Mucosa of rectum (tissue), 2 donors: Measurements from ENCODE around the gene ZNF425.
"Not testable (repeated sequence)": the region's sequence is repeated elsewhere in the genome, so short reads cannot be mapped to it uniquely, and the experiment has no call there.

ENCODE experiments used
- H3K27ac ChIP-seq, 2 donors: one replicate each; pipeline ENCODE4 v1.7.0; 2013; ENCODE audit warnings: inconsistent platforms in 2 of 2, low read depth in 2 of 2, low read length in 2 of 2
- H3K27me3 ChIP-seq, 2 donors: one replicate each; pipeline ENCODE4 v1.7.0; 2013; ENCODE audit warnings: low read length in 2 of 2; ENCODE audit not compliant: control insufficient read depth in 2 of 2, insufficient read depth in 2 of 2
- H3K36me3 ChIP-seq, 2 donors: one replicate each; pipeline ENCODE4 v1.7.0; 2013; ENCODE audit warnings: low read length in 2 of 2; ENCODE audit not compliant: control insufficient read depth in 2 of 2, insufficient read depth in 2 of 2
- H3K4me1 ChIP-seq, 2 donors: one replicate each; pipeline ENCODE4 v1.7.0; 2013; ENCODE audit warnings: low read length in 2 of 2, mild to moderate bottlenecking in 1 of 2; ENCODE audit not compliant: control insufficient read depth in 2 of 2, insufficient read depth in 2 of 2
- H3K4me3 ChIP-seq, 2 donors: one replicate each; pipeline ENCODE4 v1.7.0; 2013; ENCODE audit warnings: low read length in 2 of 2
- H3K9ac ChIP-seq, 2 donors: one replicate each; pipeline ENCODE4 v1.7.0; 2013; ENCODE audit warnings: low read length in 2 of 2, low read depth in 1 of 2, mild to moderate bottlenecking in 1 of 2
- H3K9me3 ChIP-seq, 2 donors: one replicate each; pipeline ENCODE4 v1.7.0; 2013; ENCODE audit warnings: low read length in 2 of 2; ENCODE audit not compliant: control insufficient read depth in 2 of 2
- donor health status: healthy.
- donor health status: Normal muscosa, but diverticular disease.

The ZNF425 gene

DNA sequence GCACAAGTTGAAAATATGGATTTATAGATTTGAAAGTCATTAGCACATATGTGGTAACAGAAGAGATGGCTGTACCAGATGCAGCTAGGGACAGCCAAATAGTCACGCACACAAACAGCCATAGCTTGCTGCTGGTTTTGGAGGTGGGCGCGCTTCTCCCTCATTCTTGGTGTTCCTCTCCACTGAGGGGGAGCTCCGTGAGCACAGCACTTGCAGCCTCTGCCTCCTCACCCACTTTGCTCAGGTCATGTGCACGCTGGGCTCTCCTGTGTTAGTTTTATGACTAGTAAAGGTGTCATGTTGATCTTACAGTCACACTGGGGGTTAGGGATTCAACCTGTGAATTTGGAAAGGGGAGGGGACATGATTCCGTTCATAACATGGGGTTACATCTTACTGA lies 27.1 kb downstream of the ZNF425 start:
- no peak overlapping the region for H3K27ac ChIP-seq

DNA sequence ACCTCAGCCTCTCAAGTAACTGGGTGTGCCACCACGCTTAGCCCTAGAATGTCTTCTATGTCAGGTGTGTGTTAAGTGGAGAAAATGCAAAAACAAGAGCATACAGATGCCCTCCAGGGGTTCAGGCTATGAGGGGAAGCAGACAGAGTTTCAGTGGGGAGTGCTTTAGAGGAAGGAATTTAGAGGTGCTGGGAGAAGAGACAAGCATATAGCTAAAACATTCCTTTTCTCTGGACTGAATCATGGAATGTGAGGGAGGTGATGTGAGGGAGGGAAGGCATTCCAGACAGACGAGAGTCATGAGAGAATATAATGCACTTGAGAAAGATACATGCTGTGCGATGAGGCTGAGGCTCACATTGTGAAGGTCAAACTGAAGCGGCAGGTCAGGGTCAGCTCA lies 29.0 kb downstream of the ZNF425 start:
- H3K36me3 ChIP-seq: no peaks in the 10 kb centered on the region
- H3K27me3 ChIP-seq: no peaks in the 10 kb centered on the region
- H3K4me3 ChIP-seq: no peak overlapping the region
- peaks cover 0 to 3% of the 10 kb centered on the region in 2 donors for H3K4me1 ChIP-seq
- no peak overlapping the region for H3K27ac ChIP-seq
- no peaks in the 10 kb centered on the region for H3K9me3 ChIP-seq
- no peak overlapping the region for H3K9ac ChIP-seq

More for the DNA sequence above, 27.1 kb downstream of the ZNF425 start:
- Histone ChIP-seq H3K36me3 (peaks cover 0 to 3% of the 10 kb centered on the region in 2 donors), H3K4me1 (no peaks in the 10 kb centered on the region), H3K9me3 (no peaks in the 10 kb centered on the region), H3K4me3 (no peak overlapping the region), H3K9ac (no peak overlapping the region), H3K27me3 (no peaks in the 10 kb centered on the region)

DNA sequence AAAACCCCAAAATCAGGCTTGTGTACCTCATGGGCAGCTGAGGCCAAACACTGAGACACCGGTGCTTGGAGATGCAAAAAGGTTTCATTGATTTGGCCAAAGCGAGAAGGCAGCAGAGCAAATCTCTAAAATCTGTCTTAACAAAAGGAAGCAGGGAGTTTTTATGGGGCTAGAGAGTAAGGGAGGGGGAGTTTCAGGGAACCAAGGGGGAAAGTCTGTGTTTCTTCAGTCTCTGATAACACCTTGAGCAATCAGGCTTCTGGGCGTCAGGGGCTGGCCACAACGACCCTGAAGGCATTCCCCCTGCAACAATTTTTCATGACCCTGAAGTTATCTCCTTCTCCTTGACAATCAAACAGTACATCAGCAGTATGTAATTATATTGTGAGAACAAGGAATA lies 32.9 kb downstream of the ZNF425 start:
- H3K4me1 ChIP-seq: peaks cover 0 to 6% of the 10 kb centered on the region in 2 donors
- no peaks in the 10 kb centered on the region for H3K27me3 ChIP-seq
- H3K9ac ChIP-seq: no peak overlapping the region
- no peak overlapping the region for H3K27ac ChIP-seq
- H3K4me3 ChIP-seq: no peak overlapping the region
- H3K36me3 ChIP-seq: no peaks in the 10 kb centered on the region
- no peaks in the 10 kb centered on the region for H3K9me3 ChIP-seq

DNA sequence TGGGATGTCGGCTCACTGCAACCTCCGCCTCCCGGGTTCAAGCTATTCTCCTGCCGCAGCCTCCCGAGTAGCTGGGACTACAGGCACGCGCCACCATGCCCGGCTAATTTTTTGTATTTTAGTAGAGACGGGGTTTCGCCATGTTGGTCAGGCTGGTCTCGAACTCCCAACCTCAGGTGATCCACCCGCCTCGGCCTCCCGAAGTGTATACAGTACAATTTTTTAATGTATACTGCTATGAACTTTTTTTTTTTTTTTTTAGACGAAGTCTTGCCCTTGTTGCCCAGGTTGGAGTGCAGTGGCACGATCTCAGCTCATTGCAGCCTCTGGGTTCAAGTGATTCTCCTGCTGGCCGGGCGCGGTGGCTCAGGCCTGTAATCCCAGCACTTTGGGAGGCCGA lies 33.9 kb downstream of the ZNF425 start:
- H3K4me3 ChIP-seq, H3K27me3 ChIP-seq, H3K36me3 ChIP-seq, H3K9me3 ChIP-seq, H3K4me1 ChIP-seq, H3K27ac ChIP-seq, H3K9ac ChIP-seq: not testable (repeated sequence)

DNA sequence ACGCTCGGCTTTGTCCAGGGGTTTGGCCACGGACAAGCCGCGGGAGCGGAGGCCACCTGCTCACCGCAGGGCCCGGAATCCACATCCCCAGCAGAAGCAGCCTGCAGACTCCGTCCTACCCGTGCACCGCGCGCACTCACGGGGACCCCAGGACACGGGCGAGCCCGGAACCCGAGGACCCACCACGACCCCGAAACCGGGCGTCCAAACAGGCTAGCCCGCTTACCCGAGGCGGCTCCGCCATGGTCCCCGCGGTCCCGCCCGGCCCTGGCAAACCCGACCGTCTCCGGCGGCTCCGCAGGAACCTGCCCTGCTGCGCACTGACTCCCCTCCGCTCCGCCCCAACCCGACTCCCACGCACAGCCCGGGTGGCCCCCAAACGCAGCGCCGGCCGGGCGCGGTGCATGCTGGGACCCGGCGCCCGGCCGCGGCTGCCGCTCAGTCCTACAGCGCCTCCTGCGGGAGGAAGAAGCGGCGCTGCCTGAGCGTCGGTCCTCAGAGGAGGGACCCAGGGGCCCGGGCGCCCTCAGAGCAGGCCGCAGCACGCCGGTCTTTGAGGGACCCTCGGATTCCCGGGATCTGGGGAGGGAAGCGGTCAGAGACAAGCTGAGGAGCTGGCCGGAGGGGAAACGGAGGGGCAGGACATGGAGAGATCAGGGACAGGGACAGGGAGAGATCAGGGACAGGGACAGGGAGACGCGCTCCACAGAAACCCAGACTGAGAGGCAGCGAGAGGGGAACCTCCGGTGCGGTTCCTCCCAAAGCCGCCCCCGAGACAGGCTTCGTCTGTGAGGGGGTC lies 35.5 kb downstream of the ZNF425 start, which contains the start of gene ZNF786:
TSS of gene ZNF786 (minus strand) at position 322 of the 799 bp plus-strand sequence. CDS start at position 244, 78 bp downstream.
- Histone ChIP-seq H3K4me3 (peak within 1 kb of the TSS; percentile 93 to 94), H3K4me1 (peaks cover 0 to 6% of the 10 kb centered on the region in 2 donors), H3K9ac (peak within 1 kb of the TSS; percentile 91 to 92), H3K27ac (peak within 1 kb of the TSS; percentile 89 to 98), H3K36me3 (peaks cover 0 to 4% of the 10 kb centered on the region in 2 donors), H3K9me3 (no peaks in the 10 kb centered on the region), H3K27me3 (no peaks in the 10 kb centered on the region)

DNA sequence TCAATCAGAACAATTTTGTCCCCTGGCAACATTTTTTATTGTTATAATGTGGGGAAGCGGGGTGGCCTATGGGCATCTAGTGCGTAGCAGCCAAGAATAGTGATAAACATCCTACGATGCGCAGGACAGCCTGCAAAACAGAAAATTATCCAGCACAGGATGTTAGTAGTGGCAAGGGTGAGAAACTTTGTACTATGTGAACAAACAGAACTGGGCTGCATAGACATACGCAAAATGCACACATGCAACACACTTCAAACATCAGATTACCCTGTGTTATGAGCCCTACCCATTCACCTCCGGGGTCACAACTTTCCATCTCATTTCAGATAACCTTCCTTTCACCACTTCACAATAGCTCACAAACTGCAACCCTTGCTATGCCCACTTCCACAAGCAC lies 38.7 kb downstream of the ZNF425 start:
- Histone ChIP-seq H3K4me3 (no peak overlapping the region), H3K9me3 (no peaks in the 10 kb centered on the region), H3K27ac (no peak overlapping the region), H3K27me3 (no peaks in the 10 kb centered on the region), H3K4me1 (peaks cover 0 to 2% of the 10 kb centered on the region in 2 donors), H3K9ac (no peak overlapping the region), H3K36me3 (peaks cover 0 to 4% of the 10 kb centered on the region in 2 donors)

DNA sequence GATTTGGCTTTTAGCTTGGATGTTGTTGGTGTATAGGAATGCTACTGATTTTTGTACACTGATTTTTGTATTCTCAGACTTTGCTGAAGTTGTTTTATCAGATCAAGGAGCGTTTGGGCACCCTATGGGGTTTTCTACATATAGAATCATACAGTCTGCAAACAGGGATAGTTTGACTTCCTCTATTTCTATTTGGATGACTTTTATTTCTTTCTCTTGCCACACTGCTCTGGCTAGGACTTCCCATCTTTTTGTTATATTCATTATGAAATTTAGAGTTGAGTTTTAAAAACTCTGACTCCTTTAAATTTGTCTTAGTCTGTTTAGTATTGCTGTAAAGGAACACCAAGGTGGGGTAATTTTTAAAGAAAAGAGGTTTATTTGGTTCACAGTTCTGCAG lies 40.3 kb downstream of the ZNF425 start:
- Histone ChIP-seq H3K4me3 (no peak overlapping the region), H3K9ac (no peak overlapping the region), H3K36me3 (peaks cover 0 to 4% of the 10 kb centered on the region in 2 donors), H3K4me1 (no peaks in the 10 kb centered on the region), H3K9me3 (no peaks in the 10 kb centered on the region), H3K27me3 (no peaks in the 10 kb centered on the region), H3K27ac (no peak overlapping the region)

DNA sequence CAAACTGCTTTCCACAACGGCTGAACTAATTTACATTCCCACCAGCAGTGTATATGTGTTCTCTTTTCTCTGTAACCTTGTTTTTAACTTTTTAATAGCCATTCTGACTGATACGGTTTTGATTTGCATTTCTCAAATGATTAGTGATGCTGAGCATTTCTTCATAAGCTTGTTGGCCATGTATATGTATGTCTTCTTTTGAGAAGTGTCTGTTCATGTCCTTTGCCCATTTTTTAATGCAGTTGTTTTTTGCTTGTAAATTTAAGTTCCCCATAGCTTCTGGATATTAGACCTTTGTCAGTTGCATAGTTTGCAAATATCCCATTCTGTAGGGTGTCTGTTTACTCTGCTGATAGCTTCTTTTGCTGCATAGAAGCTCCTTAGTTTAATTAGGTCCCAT lies 41.7 kb downstream of the ZNF425 start:
- Histone ChIP-seq H3K4me3 (no peak overlapping the region), H3K4me1 (no peaks in the 10 kb centered on the region), H3K9ac (no peak overlapping the region), H3K36me3 (peaks cover 0 to 4% of the 10 kb centered on the region in 2 donors), H3K27me3 (no peaks in the 10 kb centered on the region), H3K27ac (no peak overlapping the region), H3K9me3 (no peaks in the 10 kb centered on the region)

DNA sequence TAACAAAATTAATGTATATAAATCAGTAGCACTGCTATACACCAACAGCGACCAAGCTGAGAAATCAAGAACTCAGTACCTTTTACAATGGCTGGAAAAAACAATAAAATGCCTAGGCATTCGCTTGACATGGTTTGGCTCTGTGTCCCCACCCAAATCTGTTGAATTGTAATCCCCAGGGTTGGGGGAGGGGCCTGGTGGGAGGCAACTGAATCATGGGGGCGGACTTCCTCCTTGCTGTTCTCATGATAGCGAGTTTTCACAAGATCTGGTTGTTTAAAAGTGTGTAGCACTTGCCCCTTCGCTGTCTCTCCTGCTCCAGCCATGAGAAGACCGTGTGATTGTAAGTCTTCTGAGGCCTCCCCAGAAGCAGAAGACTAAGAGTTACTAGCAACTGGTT lies 44.2 kb downstream of the ZNF425 start:
- H3K9ac ChIP-seq: no peak overlapping the region
- no peaks in the 10 kb centered on the region for H3K4me1 ChIP-seq
- no peak overlapping the region for H3K27ac ChIP-seq
- no peaks in the 10 kb centered on the region for H3K9me3 ChIP-seq
- H3K4me3 ChIP-seq: no peak overlapping the region
- peaks cover under 1 to 2% of the 10 kb centered on the region in 2 donors for H3K36me3 ChIP-seq
- H3K27me3 ChIP-seq: no peaks in the 10 kb centered on the region

DNA sequence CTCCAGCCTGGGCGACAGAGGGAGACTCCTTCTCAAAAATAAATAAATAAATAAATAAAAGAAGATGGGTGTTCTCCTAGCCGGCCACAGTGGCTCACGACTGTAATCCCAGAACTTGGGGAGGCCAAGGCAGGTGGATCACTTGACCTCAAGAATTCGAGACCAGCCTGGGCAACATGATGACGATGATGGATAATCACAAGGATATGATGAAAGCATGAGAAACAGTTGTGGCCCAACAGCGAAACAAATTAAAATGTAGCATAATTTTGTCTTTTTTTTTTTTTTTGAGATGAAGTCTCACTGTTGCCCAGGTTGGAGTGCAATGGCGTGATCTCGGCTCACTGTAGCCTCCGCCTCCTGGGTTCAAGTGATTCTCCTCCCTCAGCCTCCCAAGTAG lies 48.5 kb downstream of the ZNF425 start:
- Histone ChIP-seq H3K9ac (no peak overlapping the region), H3K4me1 (no peaks in the 10 kb centered on the region), H3K36me3 (peaks cover 5 to 9% of the 10 kb centered on the region in 2 donors), H3K27me3 (no peaks in the 10 kb centered on the region), H3K27ac (no peak overlapping the region), H3K9me3 (no peaks in the 10 kb centered on the region), H3K4me3 (no peak overlapping the region)
